Gastroesophageal sphincter (tissue), 4 donors: ENCODE results near the gene SARM1. TPM values are rescaled to one million over a fixed set of nuclear protein-coding genes. Genes with fewer than 3 reads are reported as not detected.

Source experiments
- total RNA-seq, 4 donors: library from RNA; depleted of rRNA; stranded (reverse); fragments of >200 nt; gene quantifications; one replicate each; pipeline ENCODE4 v1.1.0, GENCODE V29; 2016

The SARM1 gene
- total RNA-seq, 4 donors from 2014 or later: 9.0 to 26.2 (median 20.6) TPM

Other genes with a start within 250 kb of the SARM1 start
- gene TMEM97, start 52.5 kb upstream of the SARM1 start, total RNA-seq: 1 to 10 TPM; 4.5 to 9.2 (median 7.2) TPM
- 10 to 100 TPM; 34.1 to 56.5 (median 51.4) TPM for gene IFT20, start 36.2 kb upstream of the SARM1 start, total RNA-seq
- 10 to 100 TPM; 19.1 to 53.2 (median 30.4) TPM for gene TNFAIP1, start 35.9 kb upstream of the SARM1 start, total RNA-seq
- 100 to 1,000 TPM in 1 of 4 donors, 10 to 100 TPM in 3; 71.1 to 108 (median 77.8) TPM for gene POLDIP2, start 14.2 kb upstream of the SARM1 start, total RNA-seq
- not detected for gene SEBOX, start 6.5 kb upstream of the SARM1 start, total RNA-seq
- under 1 TPM in 3 of 4 donors, not detected in 1; 0.27 to 0.47 (median 0.27) TPM for gene VTN, start 1.4 kb upstream of the SARM1 start, total RNA-seq
- gene SLC46A1, start 34.5 kb downstream of the SARM1 start, total RNA-seq: 1 to 10 TPM; 7.9 to 9.7 (median 8.4) TPM
- under 1 TPM in 1 of 4 donors, not detected in 3; 0.37 TPM for gene SLC13A2, start 102.0 kb downstream of the SARM1 start, total RNA-seq
- under 1 TPM in 1 of 4 donors, not detected in 3; 0.15 TPM for gene FOXN1, start 134.7 kb downstream of the SARM1 start, total RNA-seq
- gene UNC119, start 180.9 kb downstream of the SARM1 start, total RNA-seq: 10 to 100 TPM; 17.5 to 28.7 (median 20.3) TPM
- 10 to 100 TPM; 40.8 to 90.4 (median 64.5) TPM for gene PIGS, start 199.8 kb downstream of the SARM1 start, total RNA-seq
- 10 to 100 TPM; 29.1 to 46.5 (median 37.7) TPM for gene ALDOC, start 205.2 kb downstream of the SARM1 start, total RNA-seq
- gene SPAG5, start 227.3 kb downstream of the SARM1 start, total RNA-seq: 1 to 10 TPM; 1.4 to 4.9 (median 2.6) TPM
- gene RSKR, start 242.5 kb downstream of the SARM1 start, total RNA-seq: 1 to 10 TPM in 3 of 4 donors, under 1 TPM in 1; 0.59 to 8.1 (median 3.1) TPM